Breast epithelium (tissue), 3 donors: ENCODE measurements around the gene GK.

Source experiments
- POLR2AphosphoS5 ChIP-seq, 3 donors: sonication (generic); formaldehyde crosslinking; IDR thresholded peaks; one replicate each; pipeline ENCODE4 v1.6.1; 2017; ENCODE audit warnings: antibody characterized with exemption in 3 of 3
- TF ChIP-seq, protein P1 (sequence below), 3 donors: fragments of 450-650 bp; IDR thresholded peaks; one replicate each; pipeline ENCODE4 v1.5.1; 2016 to 2017; ENCODE audit warnings: antibody characterized with exemption in 3 of 3, mild to moderate bottlenecking in 3 of 3, moderate library complexity in 3 of 3

DNA sequence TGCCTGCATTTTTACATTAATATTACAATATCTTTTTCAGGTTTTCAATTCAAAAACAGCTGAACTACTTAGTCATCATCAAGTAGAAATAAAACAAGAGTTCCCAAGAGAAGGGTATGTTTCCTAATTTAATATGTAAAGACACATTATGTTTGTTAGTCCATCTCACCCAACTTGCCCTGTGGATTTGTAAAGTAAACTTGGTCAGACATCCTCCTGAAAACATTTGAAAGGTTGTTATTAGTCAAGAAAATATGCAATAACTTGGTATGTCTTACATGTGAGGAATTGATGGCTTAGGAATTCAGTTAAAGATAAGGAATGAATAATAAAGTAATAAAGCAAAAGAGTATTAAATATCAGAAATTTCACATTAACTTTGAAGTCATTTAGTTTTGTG, 12.2 kb downstream of the GK start:
- TF ChIP-seq, protein P1, sequence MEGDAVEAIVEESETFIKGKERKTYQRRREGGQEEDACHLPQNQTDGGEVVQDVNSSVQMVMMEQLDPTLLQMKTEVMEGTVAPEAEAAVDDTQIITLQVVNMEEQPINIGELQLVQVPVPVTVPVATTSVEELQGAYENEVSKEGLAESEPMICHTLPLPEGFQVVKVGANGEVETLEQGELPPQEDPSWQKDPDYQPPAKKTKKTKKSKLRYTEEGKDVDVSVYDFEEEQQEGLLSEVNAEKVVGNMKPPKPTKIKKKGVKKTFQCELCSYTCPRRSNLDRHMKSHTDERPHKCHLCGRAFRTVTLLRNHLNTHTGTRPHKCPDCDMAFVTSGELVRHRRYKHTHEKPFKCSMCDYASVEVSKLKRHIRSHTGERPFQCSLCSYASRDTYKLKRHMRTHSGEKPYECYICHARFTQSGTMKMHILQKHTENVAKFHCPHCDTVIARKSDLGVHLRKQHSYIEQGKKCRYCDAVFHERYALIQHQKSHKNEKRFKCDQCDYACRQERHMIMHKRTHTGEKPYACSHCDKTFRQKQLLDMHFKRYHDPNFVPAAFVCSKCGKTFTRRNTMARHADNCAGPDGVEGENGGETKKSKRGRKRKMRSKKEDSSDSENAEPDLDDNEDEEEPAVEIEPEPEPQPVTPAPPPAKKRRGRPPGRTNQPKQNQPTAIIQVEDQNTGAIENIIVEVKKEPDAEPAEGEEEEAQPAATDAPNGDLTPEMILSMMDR (IDR thresholded peaks at IDR 0.05), result no peak
- no peak for TF ChIP-seq POLR2AphosphoS5 (IDR thresholded peaks at IDR 0.05)
